GM19397 (cell line): ENCODE results near the gene OR2A7.
"Not testable (repeated sequence)": the region's sequence is repeated elsewhere in the genome, so short reads cannot be mapped to it uniquely, and the experiment has no call there.

Source experiments
- ATAC-seq: cut with Tn5 transposase; IDR thresholded peaks from one replicate; pipeline ENCODE4 v1.9.1; 2021; ENCODE audit warnings: mild to moderate bottlenecking, moderate library complexity; ENCODE audit not compliant: unreplicated experiment

Gene OR2A7

GRCh38 chr7:144255471-144255897 lies 9.1 kb downstream of the OR2A7 start:
- ATAC-seq, result no peak

- ATAC-seq, result not testable (repeated sequence)
These were observed 12.3 kb downstream of the OR2A7 start for GRCh38 chr7:144252307-144252706.

- not testable (repeated sequence) for ATAC-seq
These were observed 16.8 kb downstream of the OR2A7 start for GRCh38 chr7:144247674-144248330.

GRCh38 chr7:144246967-144247366 lies 17.6 kb downstream of the OR2A7 start:
- ATAC-seq, result not testable (repeated sequence)

GRCh38 chr7:144245372-144245771 lies 19.2 kb downstream of the OR2A7 start:
- not testable (repeated sequence) for ATAC-seq

- ATAC-seq, result not testable (repeated sequence)
These were observed 25.2 kb downstream of the OR2A7 start, which contains the start of gene OR2A42 for GRCh38 chr7:144239365-144239764. Gene OR2A42 (minus strand): TSS chr7:144239605. CDS start chr7:144232843, 6,762 bp downstream.

- not testable (repeated sequence) for ATAC-seq
These were observed 26.0 kb downstream of the OR2A7 start for GRCh38 chr7:144238530-144239082.

- not testable (repeated sequence) for ATAC-seq
These were observed 31.6 kb downstream of the OR2A7 start for GRCh38 chr7:144233039-144233438.

GRCh38 chr7:144231027-144231426 lies 33.6 kb downstream of the OR2A7 start:
- ATAC-seq, result not testable (repeated sequence)

GRCh38 chr7:144228810-144229209 lies 35.8 kb downstream of the OR2A7 start:
- not testable (repeated sequence) for ATAC-seq

- not testable (repeated sequence) for ATAC-seq
These were observed 37.7 kb downstream of the OR2A7 start for GRCh38 chr7:144226866-144227265.

- ATAC-seq, result not testable (repeated sequence)
These were observed 40.9 kb downstream of the OR2A7 start for GRCh38 chr7:144223675-144224074.

- ATAC-seq, result not testable (repeated sequence)
These were observed 44.1 kb downstream of the OR2A7 start for GRCh38 chr7:144220531-144220930.

- ATAC-seq, result not testable (repeated sequence)
These were observed 45.4 kb downstream of the OR2A7 start for GRCh38 chr7:144219149-144219548.

GRCh38 chr7:144218581-144218980 lies 46.0 kb downstream of the OR2A7 start:
- ATAC-seq, result not testable (repeated sequence)

GRCh38 chr7:144217200-144217599 lies 47.4 kb downstream of the OR2A7 start:
- not testable (repeated sequence) for ATAC-seq
